NCI-H748 (cell line): ENCODE results near the gene CLDN15.
A peak's percentile ranks its signal among the peaks of the same experiment; 100 is the strongest.

Experiments
- DNase-seq: peaks from one replicate; lab custom pipeline; 2025; ENCODE audit not compliant: unreplicated experiment; lab: John Stamatoyannopoulos, UW

Gene CLDN15

GRCh38 chr7:101244375-101245146 lies 7.0 kb upstream of the CLDN15 start, which contains the start of gene FIS1:
Gene FIS1 (minus strand): TSS chr7:101245081. CDS start chr7:101245004, 77 bp downstream.
- DNase-seq, result peak; percentile 95

GRCh38 chr7:101243646-101244374 lies 6.2 kb upstream of the CLDN15 start:
- DNase-seq, result no peak

- DNase-seq, result no peak
Measured at GRCh38 chr7:101241443-101242349, 4.1 kb upstream of the CLDN15 start.

- DNase-seq, result no peak
Measured at GRCh38 chr7:101241015-101241363, 3.4 kb upstream of the CLDN15 start.

- no peak for DNase-seq
Measured at GRCh38 chr7:101240226-101241014, 2.8 kb upstream of the CLDN15 start.

GRCh38 chr7:101239951-101240220 lies 2.3 kb upstream of the CLDN15 start:
- DNase-seq, result no peak

- no peak for DNase-seq
Measured at GRCh38 chr7:101239191-101239950, 1.8 kb upstream of the CLDN15 start.

- no peak for DNase-seq
Measured at GRCh38 chr7:101238226-101239182, 902 bp upstream of the CLDN15 start.

- no peak for DNase-seq
Measured at GRCh38 chr7:101236292-101236835, 1.2 kb downstream of the CLDN15 start.

- no peak for DNase-seq
Measured at GRCh38 chr7:101235522-101235921, 2.1 kb downstream of the CLDN15 start.

- peak; percentile 5 for DNase-seq
Measured at GRCh38 chr7:101235050-101235449, 2.6 kb downstream of the CLDN15 start.

GRCh38 chr7:101234636-101235035 lies 3.0 kb downstream of the CLDN15 start:
- DNase-seq, result no peak

GRCh38 chr7:101233907-101234547 lies 3.6 kb downstream of the CLDN15 start:
- no peak for DNase-seq

GRCh38 chr7:101232141-101232850 lies 5.3 kb downstream of the CLDN15 start:
- peak; percentile 80 for DNase-seq

GRCh38 chr7:101231644-101232043 lies 6.0 kb downstream of the CLDN15 start:
- no peak for DNase-seq

- no peak for DNase-seq
Measured at GRCh38 chr7:101226721-101227120, 10.9 kb downstream of the CLDN15 start.

GRCh38 chr7:101225650-101226049 lies 12.0 kb downstream of the CLDN15 start:
- no peak for DNase-seq

GRCh38 chr7:101223528-101223927 lies 14.1 kb downstream of the CLDN15 start:
- DNase-seq, result no peak
